ENCODE measurements around the gene MAML2.

GRCh38 chr11:96257972-96258934 is 84.7 kb downstream of the MAML2 start:
- TF ChIP-seq GATA2 (IDR thresholded peaks at IDR 0.05; ENCODE audit: low read depth, low read length), result no peak
- no peak for TF ChIP-seq GATA3 (IDR thresholded peaks at IDR 0.05; ENCODE audit: low read depth, low read length)
